Stimulated activated naive CD8-positive, alpha-beta T cell treated with anti-CD3 and anti-CD28 coated beads, Interleukin-15, Interleukin-2, amounts not matched to agents 100 ng/mL and 50 ng/mL, for 24 hours (primary cell): Measurements from ENCODE around the gene ENHO.
"Not testable (repeated sequence)": the region's sequence is repeated elsewhere in the genome, so short reads cannot be mapped to it uniquely, and the experiment has no call there.

Source experiments
- H3K27ac Mint-ChIP-seq: one replicate; pipeline ENCODE4 v1.8.0; 2021; ENCODE audit warnings: mild to moderate bottlenecking, mixed read lengths
- H3K27me3 Mint-ChIP-seq: one replicate; pipeline ENCODE4 v1.8.0; 2021; ENCODE audit warnings: mixed read lengths
- H3K36me3 Mint-ChIP-seq: one replicate; pipeline ENCODE4 v1.8.0; 2021; ENCODE audit warnings: low read depth, mixed read lengths
- H3K4me1 Mint-ChIP-seq: one replicate; pipeline ENCODE4 v1.8.0; 2021; ENCODE audit warnings: low read depth, mixed read lengths
- H3K4me3 Mint-ChIP-seq: one replicate; pipeline ENCODE4 v1.8.0; 2021; ENCODE audit warnings: mild to moderate bottlenecking, mixed read lengths
- H3K9me3 Mint-ChIP-seq: one replicate; pipeline ENCODE4 v1.8.0; 2021; ENCODE audit warnings: mixed read lengths

The ENHO gene

GRCh38 chr9:34550681-34551270, 28.0 kb upstream of the ENHO start:
- Mint-ChIP-seq H3K4me1 (no peaks in the 10 kb centered on the region), H3K36me3 (no peaks in the 10 kb centered on the region), H3K27me3 (peaks cover 12% of the 10 kb centered on the region), H3K4me3 (no peak overlapping the region), H3K27ac (no peak overlapping the region), H3K9me3 (no peaks in the 10 kb centered on the region)

DNA sequence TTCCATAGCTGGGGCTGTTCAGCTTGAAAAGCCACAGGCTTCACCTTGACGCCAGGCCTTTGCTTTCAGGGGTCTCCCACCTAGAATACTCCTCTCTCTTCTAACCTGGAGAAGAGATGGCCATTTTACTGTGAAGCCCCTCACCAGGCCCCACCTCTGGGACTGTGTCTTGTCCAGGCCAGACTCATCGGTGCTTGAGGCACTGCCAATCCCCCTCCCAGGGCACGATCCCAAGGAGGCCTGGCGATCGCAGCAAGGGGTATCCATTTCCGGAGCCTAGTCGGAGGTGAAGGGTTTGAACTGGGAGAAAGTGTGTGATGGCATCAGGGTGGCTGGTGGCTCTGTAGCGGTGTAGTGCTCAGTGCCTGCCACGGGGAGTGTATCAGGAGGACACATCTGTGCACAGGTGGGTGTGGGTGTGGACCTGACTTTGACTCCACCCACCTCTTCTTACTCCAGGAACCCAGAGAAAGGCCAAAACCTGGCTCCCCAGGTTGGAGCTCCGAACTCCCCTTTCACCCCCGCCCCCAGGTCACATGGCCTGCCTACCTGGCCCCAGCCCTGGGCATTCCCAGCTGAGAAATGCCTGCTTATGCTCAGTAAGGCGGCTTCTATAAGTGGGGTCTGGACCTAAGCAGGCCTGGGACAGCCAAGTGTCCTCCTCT, 27.4 kb upstream of the ENHO start:
- Mint-ChIP-seq H3K27me3 (peaks cover 16% of the 10 kb centered on the region), H3K4me1 (no peaks in the 10 kb centered on the region), H3K27ac (no peak overlapping the region), H3K9me3 (no peaks in the 10 kb centered on the region), H3K4me3 (no peak overlapping the region), H3K36me3 (no peaks in the 10 kb centered on the region)

DNA sequence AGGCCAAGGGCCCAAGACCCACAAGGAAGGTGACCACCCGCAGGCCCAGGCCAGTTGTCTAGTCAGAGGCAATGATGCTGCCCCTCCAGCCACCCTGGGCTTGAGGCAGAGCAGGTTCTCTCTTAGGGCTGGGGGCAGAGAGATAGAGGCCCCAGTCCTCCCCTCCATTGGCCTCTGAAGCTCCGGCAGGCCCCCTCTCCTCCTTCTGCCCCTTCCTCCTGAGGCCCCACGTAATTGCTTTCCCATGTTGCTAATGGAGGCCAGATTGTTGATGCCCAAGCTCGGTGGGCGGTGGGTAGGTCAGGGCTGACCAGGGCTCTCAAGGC, 26.6 kb upstream of the ENHO start:
- no peak overlapping the region for H3K4me3 Mint-ChIP-seq
- no peaks in the 10 kb centered on the region for H3K4me1 Mint-ChIP-seq
- H3K27me3 Mint-ChIP-seq: peaks cover 14% of the 10 kb centered on the region
- H3K36me3 Mint-ChIP-seq: no peaks in the 10 kb centered on the region
- H3K9me3 Mint-ChIP-seq: no peaks in the 10 kb centered on the region
- H3K27ac Mint-ChIP-seq: no peak overlapping the region

DNA sequence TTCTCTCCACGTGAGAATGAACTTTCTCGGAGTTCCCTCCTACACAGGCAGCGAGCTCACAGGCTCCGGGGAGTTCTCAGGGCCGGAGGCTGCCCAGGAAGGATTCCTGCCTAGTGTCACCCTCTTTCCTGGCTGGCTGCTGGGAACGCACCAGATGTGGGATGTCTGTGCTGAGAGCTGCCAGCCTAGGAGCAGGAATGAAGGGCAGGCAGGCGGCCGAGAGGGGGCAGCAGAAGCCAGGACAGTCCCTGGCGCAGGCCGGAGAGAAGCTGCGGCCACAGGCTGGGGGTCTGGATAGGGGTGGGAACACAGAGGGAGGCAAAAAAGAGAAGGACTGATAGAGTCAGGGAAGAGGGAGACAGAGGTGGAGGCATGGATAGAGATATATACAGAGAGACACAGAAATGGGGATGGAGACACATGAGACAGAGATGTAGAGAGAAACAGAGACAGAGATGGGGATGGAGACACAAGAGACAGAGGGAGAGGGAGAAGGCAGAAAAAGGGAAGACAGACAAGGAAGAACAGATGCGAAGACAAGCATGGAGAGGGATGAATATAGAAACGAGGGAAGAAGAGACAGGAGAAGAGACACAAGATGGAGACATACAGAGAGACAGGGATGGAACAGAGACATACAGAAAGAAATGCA, 25.3 kb upstream of the ENHO start:
- Mint-ChIP-seq H3K36me3 (no peaks in the 10 kb centered on the region), H3K27ac (no peak overlapping the region), H3K9me3 (no peaks in the 10 kb centered on the region), H3K4me1 (no peaks in the 10 kb centered on the region), H3K4me3 (no peak overlapping the region), H3K27me3 (peaks cover 16% of the 10 kb centered on the region)

DNA sequence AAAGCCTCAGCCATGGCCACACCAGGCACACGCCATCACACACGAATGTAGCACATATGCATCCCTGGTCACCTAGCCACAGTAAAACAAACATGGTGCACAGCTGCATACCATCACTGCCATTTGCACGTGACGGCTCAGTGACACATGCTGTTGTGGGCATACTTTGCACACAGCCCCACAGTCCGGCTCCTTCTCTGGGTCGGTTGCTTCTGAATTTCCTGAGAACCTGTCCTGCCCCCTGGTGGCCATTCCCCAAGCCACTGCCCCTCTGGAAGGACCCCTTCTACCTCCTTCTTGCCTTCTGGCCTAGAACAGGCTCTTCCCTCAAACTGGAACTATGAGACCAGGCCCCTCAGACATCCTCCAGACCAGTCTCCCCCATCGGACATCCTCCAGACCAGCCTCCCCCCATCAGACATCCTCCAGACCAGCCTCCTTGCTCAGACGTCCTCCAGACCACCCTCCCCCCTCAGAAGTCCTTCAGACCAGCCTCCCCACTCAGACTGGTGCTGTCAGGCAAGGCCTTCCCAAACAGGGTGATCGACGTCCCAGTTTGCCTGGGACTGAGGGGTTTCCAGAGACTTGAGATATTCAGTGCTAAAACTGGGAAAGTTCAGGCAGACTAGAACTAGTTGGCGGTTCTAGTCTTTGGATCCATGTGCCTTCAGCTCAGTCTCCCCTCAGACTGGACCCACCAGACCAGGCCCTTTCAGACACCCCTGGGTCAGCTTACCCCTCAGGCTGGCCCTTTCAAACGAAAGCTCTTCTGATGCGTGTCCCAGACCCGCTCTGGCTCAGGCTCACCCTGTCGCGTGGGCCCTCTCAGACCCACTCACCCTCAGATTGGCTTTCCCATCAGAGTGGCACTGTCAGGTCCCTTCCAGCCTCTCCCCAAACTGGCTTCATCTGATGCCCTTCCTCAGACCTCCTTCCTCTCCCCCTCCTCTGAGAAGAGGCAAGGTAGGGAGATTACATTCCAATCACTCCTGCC, 24.3 kb upstream of the ENHO start:
- Mint-ChIP-seq H3K27ac (no peak overlapping the region), H3K36me3 (no peaks in the 10 kb centered on the region), H3K4me3 (no peak overlapping the region), H3K9me3 (no peaks in the 10 kb centered on the region), H3K4me1 (no peaks in the 10 kb centered on the region), H3K27me3 (peaks cover 16% of the 10 kb centered on the region)

- Mint-ChIP-seq H3K9me3 (no peaks in the 10 kb centered on the region), H3K4me3 (no peak overlapping the region), H3K27ac (no peak overlapping the region), H3K27me3 (peaks cover 16% of the 10 kb centered on the region), H3K36me3 (no peaks in the 10 kb centered on the region), H3K4me1 (no peaks in the 10 kb centered on the region)
Measured at GRCh38 chr9:34546102-34546833, 23.5 kb upstream of the ENHO start.

DNA sequence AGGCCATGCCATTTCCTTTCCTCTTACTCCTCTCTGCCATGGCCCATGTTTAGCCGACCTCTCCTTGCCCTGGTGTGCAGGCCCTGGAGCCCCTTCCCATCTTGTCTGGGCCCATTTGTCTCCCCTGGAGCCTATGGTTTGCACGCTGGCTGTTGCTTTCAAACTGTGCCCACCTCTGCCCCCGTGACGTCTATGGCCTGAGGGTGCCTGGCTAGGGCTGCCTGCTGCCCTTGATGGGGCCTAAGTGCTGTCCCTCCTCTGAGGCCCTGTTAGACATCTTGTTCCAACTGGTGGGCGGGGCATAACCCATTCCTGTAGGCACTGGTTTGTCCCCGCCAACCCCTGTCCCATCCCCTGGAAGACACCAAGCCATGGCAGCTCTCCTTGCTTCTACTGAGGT, 22.7 kb upstream of the ENHO start:
- Mint-ChIP-seq H3K4me3 (no peak overlapping the region), H3K36me3 (no peaks in the 10 kb centered on the region), H3K27me3 (peaks cover 16% of the 10 kb centered on the region), H3K4me1 (no peaks in the 10 kb centered on the region), H3K9me3 (no peaks in the 10 kb centered on the region), H3K27ac (no peak overlapping the region)

DNA sequence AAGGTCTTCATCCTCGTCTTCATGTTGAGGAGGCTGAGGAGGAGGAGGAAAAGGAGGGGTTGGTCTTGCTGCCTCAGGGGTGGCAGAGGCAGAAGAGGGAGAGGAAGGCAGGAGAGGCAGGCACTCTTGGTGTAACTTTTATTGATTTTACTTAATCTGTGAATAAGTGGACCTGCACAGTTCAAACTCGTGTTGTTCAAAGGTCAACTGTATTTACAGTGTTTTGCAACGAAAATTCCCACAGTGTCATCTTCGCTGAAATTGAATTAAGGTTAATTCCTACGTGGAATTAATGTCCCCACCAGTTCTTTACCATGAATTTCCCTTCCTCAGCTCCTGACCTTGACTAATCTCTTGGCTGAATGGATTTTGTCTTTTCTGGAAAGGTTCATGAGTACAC, 21.2 kb upstream of the ENHO start:
- no peaks in the 10 kb centered on the region for H3K36me3 Mint-ChIP-seq
- peaks cover 16% of the 10 kb centered on the region for H3K27me3 Mint-ChIP-seq
- H3K9me3 Mint-ChIP-seq: no peaks in the 10 kb centered on the region
- no peak overlapping the region for H3K4me3 Mint-ChIP-seq
- H3K4me1 Mint-ChIP-seq: no peaks in the 10 kb centered on the region
- H3K27ac Mint-ChIP-seq: no peak overlapping the region

- Mint-ChIP-seq H3K9me3 (no peaks in the 10 kb centered on the region), H3K4me3 (no peak overlapping the region), H3K36me3 (no peaks in the 10 kb centered on the region), H3K27me3 (peaks cover 15% of the 10 kb centered on the region), H3K4me1 (no peaks in the 10 kb centered on the region), H3K27ac (no peak overlapping the region)
Measured at GRCh38 chr9:34541540-34541939, 18.8 kb upstream of the ENHO start.

- no peak overlapping the region for H3K27ac Mint-ChIP-seq
- no peaks in the 10 kb centered on the region for H3K4me1 Mint-ChIP-seq
- H3K27me3 Mint-ChIP-seq: peaks cover 20% of the 10 kb centered on the region
- no peaks in the 10 kb centered on the region for H3K36me3 Mint-ChIP-seq
- no peaks in the 10 kb centered on the region for H3K9me3 Mint-ChIP-seq
- H3K4me3 Mint-ChIP-seq: no peak overlapping the region
Measured at GRCh38 chr9:34540827-34541226, 18.0 kb upstream of the ENHO start.

DNA sequence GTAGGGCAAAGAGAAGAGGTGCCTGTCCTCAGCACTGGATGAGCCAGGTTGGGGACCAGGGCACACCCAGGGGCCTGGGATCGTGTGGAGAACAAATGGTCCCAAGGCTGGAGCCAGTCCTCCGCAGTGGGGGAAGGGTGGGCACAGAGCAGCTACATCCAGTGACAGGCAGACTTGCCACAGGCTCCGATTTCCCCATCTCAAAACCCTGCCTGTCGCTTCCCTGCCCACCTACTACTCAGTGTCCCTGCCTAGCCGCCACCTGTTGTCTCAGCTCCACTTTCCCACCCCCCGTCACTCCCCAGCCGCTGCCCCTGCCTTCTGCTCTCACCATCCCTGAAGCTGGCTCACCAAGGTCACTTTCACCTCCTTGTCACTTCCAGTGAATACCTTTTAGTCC, 13.9 kb upstream of the ENHO start:
- Mint-ChIP-seq H3K36me3 (no peaks in the 10 kb centered on the region), H3K27me3 (peaks cover 29% of the 10 kb centered on the region), H3K9me3 (no peaks in the 10 kb centered on the region), H3K4me1 (no peaks in the 10 kb centered on the region), H3K4me3 (no peak overlapping the region), H3K27ac (no peak overlapping the region)

DNA sequence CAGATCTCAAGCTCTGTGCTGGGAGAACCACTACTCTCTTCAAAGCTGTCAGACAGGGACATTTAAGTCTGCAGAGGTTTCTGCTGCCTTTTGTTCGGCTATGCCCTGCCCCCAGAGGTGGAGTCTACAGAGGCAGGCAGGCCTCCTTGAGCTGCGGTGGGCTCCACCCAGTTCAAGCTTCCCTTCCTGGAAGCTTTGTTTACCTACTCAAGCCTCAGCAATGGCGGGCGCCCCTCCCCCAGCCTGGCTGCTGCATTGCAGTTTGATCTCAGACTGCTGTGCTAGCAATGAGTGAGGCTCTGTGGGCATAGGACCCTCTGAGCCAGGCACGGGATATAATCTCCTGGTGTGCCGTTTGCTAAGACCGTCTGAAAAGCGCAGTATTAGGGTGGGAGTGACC, 9.3 kb upstream of the ENHO start:
- not testable (repeated sequence) for H3K9me3 Mint-ChIP-seq

GRCh38 chr9:34526026-34526425, 3.2 kb upstream of the ENHO start:
- Mint-ChIP-seq H3K9me3 (no peaks in the 10 kb centered on the region), H3K4me3 (no peak overlapping the region), H3K27me3 (peaks cover 47% of the 10 kb centered on the region), H3K27ac (no peak overlapping the region), H3K36me3 (no peaks in the 10 kb centered on the region), H3K4me1 (peaks cover 29% of the 10 kb centered on the region)

More for the DNA sequence above, 9.3 kb upstream of the ENHO start:
- H3K36me3 Mint-ChIP-seq, H3K27ac Mint-ChIP-seq, H3K4me1 Mint-ChIP-seq, H3K4me3 Mint-ChIP-seq: not testable (repeated sequence)
- peaks cover 46% of the 10 kb centered on the region for H3K27me3 Mint-ChIP-seq

- Mint-ChIP-seq H3K36me3 (no peaks in the 10 kb centered on the region), H3K4me3 (peak overlapping the region; percentile 27), H3K9me3 (no peaks in the 10 kb centered on the region), H3K27me3 (peaks cover 34% of the 10 kb centered on the region), H3K4me1 (peaks cover 29% of the 10 kb centered on the region), H3K27ac (no peak overlapping the region)
Measured at GRCh38 chr9:34524349-34524748, 1.6 kb upstream of the ENHO start.
